ENCODE measurements around the gene GATC. TPM values are rescaled to one million over a fixed set of nuclear protein-coding genes. Genes with fewer than 3 reads are reported as not detected.

Gene GATC
- total and polyA plus RNA-seq, 2 of the 4 experiments (the other 2 are of a cell fraction): 8.7 to 16.5 TPM

GRCh38 chr12:120497524-120498150 lies 51.4 kb downstream of the GATC start (continued):
- no peak for TF ChIP-seq MAFK (IDR thresholded peaks at IDR 0.05; ENCODE audit: low read depth, low read length)
- TF ChIP-seq USF2 (IDR thresholded peaks at IDR 0.05; ENCODE audit: low read depth, low read length): no peak
- TF ChIP-seq CHD1 (IDR thresholded peaks at IDR 0.05; ENCODE audit: low read depth, low read length): no peak
- no peak for TF ChIP-seq CEBPB (IDR thresholded peaks at IDR 0.05; ENCODE audit: low read depth, low read length)
- TF ChIP-seq POLR2A (IDR thresholded peaks at IDR 0.05; ENCODE audit: low read depth, low read length): no peak
- no peak for TF ChIP-seq NFE2L2 (IDR thresholded peaks at IDR 0.05; ENCODE audit: low read depth, low read length)
